Measurements from ENCODE around the gene CDH13. TPM values are rescaled to one million over a fixed set of nuclear protein-coding genes. Genes with fewer than 3 reads are reported as not detected.

The CDH13 gene
- total RNA-seq, 4 donors from 2014 or later = 5.8 to 36.7 (median 20.4) TPM

GRCh38 chr16:83501481-83501880 is 874.7 kb downstream of the CDH13 start:
- ATAC-seq = no peak
- H3K27me3 ChIP-seq = no peaks in the 10 kb centered on the region
- in situ Hi-C loops (cut with MboI; ENCODE audit: low sequenced_read_pairs in 4 of 4) (no loop called here), intact Hi-C loops (cut with DNase I; ENCODE audit: low total_unique reads) (no loop called here)
- no peak overlapping the region for H3K27ac ChIP-seq
- DNase-seq = no peak
- no peaks in the 10 kb centered on the region for H3K36me3 ChIP-seq
- TF ChIP-seq POLR2A (IDR thresholded peaks at IDR 0.05) (no peak), CTCF (IDR thresholded peaks at IDR 0.05 in 4 of 5, conservative IDR thresholded peaks at IDR 0.05 in 1 of 5) (no peak)
- no peaks in the 10 kb centered on the region for H3K4me1 ChIP-seq
- no peaks in the 10 kb centered on the region for H3K9me3 ChIP-seq
- H3K4me3 ChIP-seq = no peak overlapping the region

GRCh38 chr16:83508295-83508694 is 881.5 kb downstream of the CDH13 start:
- DNase-seq = no peak
- intact Hi-C loops (cut with DNase I; ENCODE audit: low total_unique reads) = no loop called here
- H3K9me3 ChIP-seq = no peaks in the 10 kb centered on the region
- no peak for TF ChIP-seq CTCF (IDR thresholded peaks at IDR 0.05 in 4 of 5, conservative IDR thresholded peaks at IDR 0.05 in 1 of 5)
- no peak overlapping the region for H3K27ac ChIP-seq
- H3K4me1 ChIP-seq = no peaks in the 10 kb centered on the region
- ATAC-seq = no peak
- in situ Hi-C loops (cut with MboI; ENCODE audit: low sequenced_read_pairs in 4 of 4) = no loop called here
- H3K36me3 ChIP-seq = no peaks in the 10 kb centered on the region
- no peak overlapping the region for H3K4me3 ChIP-seq
- H3K27me3 ChIP-seq = no peaks in the 10 kb centered on the region

- no peak overlapping the region for H3K4me3 ChIP-seq
- no peaks in the 10 kb centered on the region for H3K9me3 ChIP-seq
- DNase-seq (no peak), ATAC-seq (no peak)
- H3K36me3 ChIP-seq = no peaks in the 10 kb centered on the region
- in situ Hi-C loops (cut with MboI; ENCODE audit: low sequenced_read_pairs in 4 of 4) = no loop called here
- no peaks in the 10 kb centered on the region for H3K27me3 ChIP-seq
- intact Hi-C loops (cut with DNase I; ENCODE audit: low total_unique reads) = no loop called here
- no peak overlapping the region for H3K27ac ChIP-seq
- no peaks in the 10 kb centered on the region for H3K4me1 ChIP-seq
- TF ChIP-seq POLR2A (IDR thresholded peaks at IDR 0.05) (no peak), CTCF (IDR thresholded peaks at IDR 0.05 in 4 of 5, conservative IDR thresholded peaks at IDR 0.05 in 1 of 5) (no peak)
These were observed 882.5 kb downstream of the CDH13 start for GRCh38 chr16:83509316-83509715.

DNA sequence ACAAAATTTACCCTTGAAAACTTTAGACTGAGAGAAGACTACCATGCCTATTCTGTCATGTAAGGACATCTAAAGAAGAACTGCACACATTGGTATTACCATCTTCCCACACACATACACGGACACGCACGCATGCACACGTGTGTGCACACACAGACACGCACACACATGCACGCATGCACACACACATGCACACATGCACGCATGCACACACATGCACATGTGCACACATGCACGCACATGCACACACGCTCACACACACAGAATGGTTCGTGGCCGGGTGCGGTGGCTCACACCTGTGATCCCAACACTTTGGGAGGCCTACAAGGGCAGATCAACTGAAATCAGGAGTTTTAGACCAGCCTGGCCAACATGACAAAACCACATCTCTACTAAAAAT is 884.1 kb downstream of the CDH13 start:
- H3K27ac ChIP-seq = no peak overlapping the region
- ATAC-seq = no peak
- intact Hi-C loops (cut with DNase I; ENCODE audit: low total_unique reads) = no loop called here
- H3K4me1 ChIP-seq = no peaks in the 10 kb centered on the region
- no peak for TF ChIP-seq CTCF (IDR thresholded peaks at IDR 0.05 in 4 of 5, conservative IDR thresholded peaks at IDR 0.05 in 1 of 5)
- TF ChIP-seq POLR2A (IDR thresholded peaks at IDR 0.05) = no peak
- H3K9me3 ChIP-seq = no peaks in the 10 kb centered on the region
- DNase-seq = no peak
- in situ Hi-C loops (cut with MboI; ENCODE audit: low sequenced_read_pairs in 4 of 4) = no loop called here
- no peak overlapping the region for H3K4me3 ChIP-seq
- H3K36me3 ChIP-seq = no peaks in the 10 kb centered on the region
- no peaks in the 10 kb centered on the region for H3K27me3 ChIP-seq

GRCh38 chr16:83513008-83513755 is 886.4 kb downstream of the CDH13 start:
- H3K4me1 ChIP-seq = no peaks in the 10 kb centered on the region
- H3K9me3 ChIP-seq = no peaks in the 10 kb centered on the region
- H3K4me3 ChIP-seq = no peak overlapping the region
- H3K27me3 ChIP-seq = no peaks in the 10 kb centered on the region
- intact Hi-C loops (cut with DNase I; ENCODE audit: low total_unique reads) (no loop called here), in situ Hi-C loops (cut with MboI; ENCODE audit: low sequenced_read_pairs in 4 of 4) (no loop called here)
- DNase-seq = no peak
- no peak overlapping the region for H3K27ac ChIP-seq
- no peaks in the 10 kb centered on the region for H3K36me3 ChIP-seq
- no peak for ATAC-seq
- TF ChIP-seq POLR2A (IDR thresholded peaks at IDR 0.05) = no peak
- no peak for TF ChIP-seq CTCF (IDR thresholded peaks at IDR 0.05 in 4 of 5, conservative IDR thresholded peaks at IDR 0.05 in 1 of 5)
